Activated CD4-positive, CD25-positive, alpha-beta regulatory T cell treated with anti-CD3 and anti-CD28 coated beads, Interleukin-2, amount 50 U/mL, for 72 hours (primary cell): ENCODE data around the gene PRIMPOL.

ENCODE experiments used
- DNase-seq: peaks from one replicate; pipeline ENCODE4 v3.0.0; 2021

The PRIMPOL gene

GRCh38 chr4:184669251-184669650 lies 19.7 kb downstream of the PRIMPOL start:
- DNase-seq = no peak

GRCh38 chr4:184671101-184671500 lies 21.6 kb downstream of the PRIMPOL start:
- no peak for DNase-seq

DNA sequence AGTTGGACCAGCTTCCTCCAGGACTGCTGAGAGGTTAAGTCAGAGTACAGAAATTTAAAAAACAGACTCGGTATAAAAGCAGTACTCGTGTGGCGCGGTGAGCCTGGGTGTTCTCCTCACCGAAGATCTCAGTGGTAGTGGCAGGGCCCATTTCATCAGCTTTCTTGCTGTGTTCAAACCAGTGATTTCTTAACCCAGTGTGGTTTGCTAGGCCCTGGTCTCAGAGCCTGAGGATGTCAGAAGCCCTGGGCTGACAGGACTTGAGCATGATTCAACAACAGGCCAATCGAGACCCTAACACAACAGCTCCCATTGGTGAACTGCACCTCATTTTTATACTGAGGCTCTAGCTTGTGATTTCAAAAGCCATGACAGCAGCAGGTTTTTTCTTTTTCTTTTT lies 23.2 kb downstream of the PRIMPOL start:
- DNase-seq = no peak

DNA sequence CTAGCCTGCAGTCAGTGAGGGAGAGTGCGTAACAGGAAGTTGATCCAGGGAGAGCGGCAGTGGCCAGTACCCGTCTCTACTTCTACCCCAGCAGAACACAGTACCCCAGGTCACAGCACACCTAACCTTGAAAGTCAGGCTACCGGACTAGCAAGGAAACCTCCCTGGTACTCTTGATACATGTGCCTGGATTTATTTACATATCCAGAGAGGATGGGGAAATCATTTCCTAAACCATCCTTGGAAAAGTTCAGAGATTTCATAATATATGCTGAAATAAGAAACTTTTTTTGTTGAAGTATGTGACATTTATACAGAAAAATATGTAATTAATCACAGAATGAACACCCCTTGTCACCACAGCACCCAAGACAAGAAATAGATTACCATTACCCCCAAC lies 24.5 kb downstream of the PRIMPOL start:
- DNase-seq = no peak

DNA sequence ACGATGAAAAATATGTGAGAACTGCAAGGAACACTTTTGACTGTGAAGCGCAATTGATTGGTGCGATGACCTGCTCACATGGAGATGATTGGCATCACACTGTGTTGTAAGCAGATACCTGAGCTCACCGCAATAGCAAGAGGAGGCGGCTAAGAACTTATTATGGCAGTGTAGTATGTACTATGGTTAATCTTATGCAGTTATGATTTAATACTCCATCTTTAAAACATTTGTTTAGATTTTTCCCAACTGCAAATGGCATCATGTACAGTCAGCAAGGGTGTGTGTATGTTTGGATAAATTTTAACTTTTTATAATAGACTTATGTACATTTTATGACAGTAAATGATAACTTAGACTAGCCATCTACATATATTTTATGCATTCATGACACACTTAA lies 25.5 kb downstream of the PRIMPOL start:
- DNase-seq = no peak

DNA sequence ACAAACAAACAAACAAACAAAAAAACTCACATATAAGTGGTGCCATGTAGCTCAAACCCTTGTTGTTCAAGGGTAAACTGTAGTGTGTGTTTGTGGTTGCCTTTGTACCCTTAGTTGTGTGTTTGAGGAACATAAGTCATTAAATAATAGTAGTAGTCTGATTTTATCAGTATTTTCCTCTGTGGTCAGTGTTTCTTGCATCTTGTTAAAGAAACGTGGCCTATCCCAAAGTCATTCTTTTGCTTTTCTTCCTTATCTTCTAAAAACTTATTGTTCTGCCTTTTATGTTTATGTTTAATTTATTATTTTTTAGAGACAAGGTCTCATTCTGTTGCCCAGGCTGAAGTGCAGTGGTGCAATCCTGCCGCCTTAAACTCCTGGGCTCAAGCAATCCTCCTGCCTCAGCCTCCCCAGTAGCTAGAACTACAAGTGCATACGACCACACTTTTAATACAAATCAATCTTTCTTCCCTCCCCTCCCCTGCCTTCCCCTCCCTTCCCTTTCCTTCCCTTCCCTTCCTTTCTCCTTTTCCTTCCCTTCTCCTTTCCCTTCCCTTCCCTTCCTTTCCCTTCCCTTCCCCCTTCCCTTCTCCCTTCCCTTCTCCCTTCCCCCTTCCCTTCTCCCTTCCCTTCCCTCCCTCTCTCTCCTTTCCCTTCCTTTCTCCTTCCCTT lies 26.4 kb downstream of the PRIMPOL start:
- no peak for DNase-seq

DNA sequence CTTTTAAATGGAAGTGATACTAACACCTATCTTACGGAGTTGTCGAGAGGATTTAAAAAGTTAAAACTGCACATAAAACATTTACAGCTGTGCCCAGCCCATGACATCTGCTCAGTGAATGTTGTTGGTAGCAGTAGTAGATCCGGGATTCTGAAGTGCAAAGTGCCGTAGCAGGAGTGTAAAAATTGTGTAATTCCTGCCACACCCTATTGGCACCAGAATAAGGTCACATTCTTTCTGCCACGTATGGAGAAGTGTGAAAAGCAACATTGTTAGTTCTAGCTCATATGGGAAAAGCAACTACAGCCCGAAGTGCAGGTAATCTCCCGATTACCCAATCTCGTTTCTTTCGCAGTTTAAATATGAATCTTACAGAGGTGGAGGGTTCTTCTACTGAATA lies 31.2 kb downstream of the PRIMPOL start:
- no peak for DNase-seq

- DNase-seq = no peak
These were observed 32.4 kb downstream of the PRIMPOL start for GRCh38 chr4:184681916-184682315.

DNA sequence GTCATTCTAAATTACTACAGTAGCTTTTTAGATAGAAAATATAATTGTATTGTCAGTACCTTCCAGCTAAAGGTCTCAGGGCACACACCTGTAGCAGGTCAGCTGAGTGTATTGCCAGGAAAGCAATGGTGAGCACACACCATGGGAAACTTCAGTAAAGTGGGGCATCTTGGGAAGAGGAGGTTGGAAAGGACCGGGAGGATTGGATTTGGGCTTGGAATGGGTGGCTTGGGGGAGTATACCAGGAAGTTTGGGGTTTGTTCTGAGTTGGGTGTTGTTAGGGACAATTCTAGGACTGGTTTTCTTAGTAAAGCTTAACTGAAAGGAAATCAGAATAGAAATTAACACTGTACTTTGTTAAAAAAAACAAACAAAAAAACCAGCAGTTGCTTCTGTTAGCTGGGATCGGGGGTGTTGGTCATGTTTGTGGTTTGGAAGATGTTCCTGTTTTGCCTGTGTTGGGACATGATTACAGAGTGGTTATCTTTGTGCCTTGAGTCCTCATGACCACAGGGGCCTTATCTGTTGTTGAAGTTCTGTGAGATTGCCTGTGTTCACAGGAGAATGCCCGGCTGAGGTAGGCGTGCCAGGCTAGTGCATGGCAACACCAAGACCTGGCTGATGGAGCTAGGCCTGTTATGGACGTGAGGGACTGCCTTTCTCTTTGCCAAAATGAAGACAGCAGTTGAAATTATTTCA lies 35.1 kb downstream of the PRIMPOL start:
- no peak for DNase-seq

- no peak for DNase-seq
These were observed 38.5 kb downstream of the PRIMPOL start for GRCh38 chr4:184688005-184688404.

- no peak for DNase-seq
These were observed 38.9 kb downstream of the PRIMPOL start for GRCh38 chr4:184688447-184688846.

DNA sequence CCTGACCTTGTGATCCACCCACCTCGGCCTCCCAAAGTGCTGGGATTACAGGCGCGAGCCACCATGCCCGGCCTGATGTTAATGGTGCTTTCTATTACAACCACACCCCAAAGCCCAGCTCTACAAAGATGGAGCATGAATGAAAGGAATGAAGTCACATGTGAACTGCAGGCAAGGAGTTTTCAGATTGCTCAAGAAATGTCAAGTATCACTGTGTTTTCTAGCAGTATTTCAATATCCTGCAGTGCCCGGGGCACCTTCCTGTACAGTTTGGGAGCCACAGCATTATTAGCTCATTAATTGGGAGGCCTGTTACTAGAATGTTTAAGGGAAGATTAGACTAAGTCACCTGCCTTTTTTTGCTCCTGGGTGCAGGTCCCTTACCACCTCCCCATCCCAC lies 40.1 kb downstream of the PRIMPOL start:
- DNase-seq = no peak

- no peak for DNase-seq
These were observed 43.5 kb downstream of the PRIMPOL start for GRCh38 chr4:184693056-184693455.

GRCh38 chr4:184694412-184694956 lies 44.9 kb downstream of the PRIMPOL start:
- DNase-seq = no peak

DNA sequence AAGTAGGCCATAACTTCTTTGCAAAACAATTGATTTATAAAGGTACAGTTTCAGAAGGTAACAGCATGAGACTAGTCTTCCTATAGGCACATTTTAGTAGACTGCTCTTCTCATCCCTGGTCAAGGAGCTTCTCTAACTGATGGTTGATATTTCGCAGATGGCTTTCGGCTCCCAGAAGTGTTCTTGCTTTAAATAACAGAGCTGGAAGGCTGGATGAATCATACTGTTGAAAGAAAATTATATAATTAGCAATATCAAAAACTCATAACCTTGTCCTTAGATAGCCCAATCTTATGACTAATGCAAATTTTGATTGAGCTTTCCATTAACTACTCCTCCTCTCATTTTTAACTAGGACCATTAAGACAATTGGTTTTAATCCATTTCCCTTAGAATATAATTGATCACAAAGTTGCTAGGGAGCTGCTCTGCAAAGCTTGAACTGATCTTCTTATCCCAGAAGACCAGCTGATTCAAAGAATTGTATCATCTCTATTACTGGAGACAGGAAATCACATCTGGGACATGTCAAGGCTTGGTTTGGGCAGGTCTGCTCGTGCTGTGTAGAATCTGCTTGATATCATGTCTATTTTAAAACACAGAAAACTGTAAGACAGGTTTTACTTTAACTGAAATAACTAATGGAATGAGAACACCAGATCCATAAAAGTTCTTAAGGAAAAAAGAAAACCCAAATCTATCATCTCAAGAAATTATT lies 45.8 kb downstream of the PRIMPOL start:
- DNase-seq = no peak

- DNase-seq = no peak
These were observed 48.4 kb downstream of the PRIMPOL start for GRCh38 chr4:184697956-184698355.

- no peak for DNase-seq
These were observed 50.4 kb downstream of the PRIMPOL start for GRCh38 chr4:184699941-184700340.

DNA sequence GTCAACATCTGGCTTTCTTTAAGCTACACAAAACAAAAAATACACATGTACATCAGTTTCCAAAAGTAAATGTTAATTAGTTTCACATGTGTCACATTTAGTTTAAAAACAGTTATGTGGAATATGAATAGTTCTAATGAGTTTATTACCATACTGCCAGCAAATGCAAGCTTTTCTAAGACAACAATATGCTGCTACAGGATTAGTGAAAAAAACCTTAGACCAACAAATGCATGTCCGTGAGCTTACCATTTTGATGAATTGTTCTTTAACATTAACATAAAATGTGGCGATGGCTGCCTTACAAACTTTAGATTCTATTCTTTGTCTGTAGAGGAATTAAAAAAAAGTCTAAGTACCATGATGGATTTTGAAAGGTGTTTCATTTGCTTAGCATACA lies 52.6 kb downstream of the PRIMPOL start:
- no peak for DNase-seq

DNA sequence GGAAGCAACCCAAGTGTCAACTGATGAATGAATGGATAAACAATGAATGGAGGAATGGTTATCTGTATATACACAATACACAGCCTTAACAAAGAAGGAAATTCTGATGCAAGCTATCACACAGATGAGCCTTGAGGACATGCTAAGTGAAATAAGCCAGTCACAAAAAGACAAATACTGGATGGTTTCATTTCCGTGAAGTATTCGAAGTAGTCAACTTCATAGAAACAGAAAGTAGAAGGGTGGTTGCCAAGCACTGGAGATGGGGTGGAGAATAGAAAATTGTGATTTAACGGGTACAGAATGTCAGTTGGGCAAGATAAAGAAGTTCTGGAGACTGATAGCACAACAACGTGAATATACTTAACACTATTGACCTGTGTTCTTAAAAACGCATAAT lies 56.2 kb downstream of the PRIMPOL start:
- DNase-seq = no peak

DNA sequence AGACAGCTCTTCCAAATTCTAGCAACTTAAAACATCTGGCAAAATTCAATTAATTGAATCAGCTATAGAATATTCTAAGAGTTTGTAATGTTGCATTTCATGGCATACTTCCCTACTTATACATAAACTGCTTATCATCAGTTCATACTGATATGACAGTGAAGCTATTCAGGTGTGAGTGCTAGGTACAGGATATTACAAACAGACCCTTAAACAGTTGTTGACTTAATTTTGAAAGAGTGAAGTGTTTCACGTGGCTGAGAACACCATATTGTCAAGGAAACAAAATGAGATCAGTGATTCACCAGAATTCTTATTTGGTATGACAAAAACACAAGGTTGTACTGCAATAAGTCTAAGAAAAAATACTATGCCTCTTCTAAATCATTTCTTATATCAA lies 56.9 kb downstream of the PRIMPOL start:
- DNase-seq = no peak

DNA sequence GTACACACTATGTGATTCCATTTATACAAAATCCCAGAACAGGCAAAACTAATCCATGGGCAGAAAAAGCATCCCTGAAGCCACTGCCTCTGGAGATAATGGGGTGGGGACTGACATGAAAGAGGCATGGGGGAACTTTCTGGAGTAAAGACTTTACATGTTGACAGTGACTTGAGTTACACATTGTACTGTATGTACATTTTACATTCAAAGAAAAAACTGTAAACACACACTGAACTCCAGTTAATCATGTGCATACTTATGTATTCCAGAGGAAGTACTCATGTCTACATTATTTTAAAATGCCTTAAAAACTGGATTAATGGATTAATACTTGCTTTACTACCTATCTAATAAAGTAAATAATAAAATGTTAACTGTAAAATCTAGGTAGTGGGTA lies 62.8 kb downstream of the PRIMPOL start:
- no peak for DNase-seq

- no peak for DNase-seq
These were observed 64.3 kb downstream of the PRIMPOL start for GRCh38 chr4:184713887-184714286.

DNA sequence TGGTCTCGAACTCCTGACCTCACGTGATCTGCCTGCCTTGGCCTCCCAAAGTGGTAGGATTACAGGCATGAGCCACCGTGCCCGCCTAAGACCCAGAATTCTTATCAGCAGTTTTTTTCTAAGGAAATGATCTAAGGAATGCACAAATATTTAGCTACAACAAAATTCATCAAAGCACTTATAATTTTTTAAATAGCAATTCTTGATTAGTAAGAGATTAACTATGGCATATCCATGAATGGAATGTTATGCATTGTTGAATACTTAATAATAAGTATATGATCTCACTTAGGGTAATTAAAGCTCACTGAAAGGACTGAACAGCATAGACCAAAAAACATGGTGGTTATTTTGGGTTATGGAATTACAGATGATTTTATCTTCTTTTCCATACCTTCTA lies 66.0 kb downstream of the PRIMPOL start:
- DNase-seq = no peak

GRCh38 chr4:184719407-184719806 lies 69.9 kb downstream of the PRIMPOL start:
- no peak for DNase-seq
